ENCODE results near the gene JMJD8. TPM values are rescaled to one million over a fixed set of nuclear protein-coding genes. Genes with fewer than 3 reads are reported as not detected.

Gene JMJD8
- total and polyA plus RNA-seq, 9 of the 15 experiments (the other 6 are each of a cell fraction or from before 2014, with no cell fraction given): 1.2 to 50.6 (median 29.3) TPM

DNA sequence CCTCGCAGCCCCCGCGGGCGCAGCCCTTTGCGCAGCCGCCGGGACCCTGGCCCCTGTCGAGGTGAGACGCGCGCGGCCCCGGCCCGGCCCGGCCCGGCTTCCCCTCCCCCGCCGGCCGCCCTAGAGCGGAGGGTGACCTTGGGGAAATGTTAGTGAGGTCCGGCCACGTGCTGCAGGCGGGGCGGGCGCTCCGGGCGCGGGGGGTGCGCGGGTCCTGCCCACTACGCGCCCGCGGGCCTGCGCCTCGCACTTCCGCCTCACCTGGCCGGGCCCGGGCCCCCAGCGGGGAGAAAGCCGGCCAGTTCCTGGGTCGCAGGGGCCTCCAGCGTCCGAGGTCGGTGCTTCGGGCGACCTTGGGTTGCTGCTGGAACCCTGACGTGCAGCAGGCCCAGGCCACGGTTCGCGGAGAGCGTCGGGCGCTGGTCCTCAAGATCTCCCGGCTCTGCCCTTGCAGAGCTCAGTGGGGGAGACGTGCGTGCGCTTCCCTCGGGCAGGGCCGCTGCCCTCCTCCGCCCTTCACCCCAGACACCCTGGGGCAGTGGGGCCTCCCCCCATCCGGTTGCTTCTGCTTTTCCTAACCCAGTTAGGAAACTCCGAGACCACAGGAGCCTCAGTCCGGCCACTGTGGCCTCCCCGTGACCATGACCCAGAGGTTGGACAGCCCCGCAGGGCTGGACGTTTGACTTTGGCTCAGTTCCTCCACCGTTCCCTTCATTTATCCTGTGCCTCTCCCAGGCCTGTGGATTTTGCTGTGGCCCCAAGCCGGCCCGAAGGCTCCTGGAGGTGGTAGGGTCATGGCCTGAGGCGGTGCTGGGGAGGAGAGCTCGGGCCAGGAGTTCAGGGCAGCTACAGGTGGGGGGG lies 41.7 kb downstream of the JMJD8 start (continued):
- TF ChIP-seq, protein P1, sequence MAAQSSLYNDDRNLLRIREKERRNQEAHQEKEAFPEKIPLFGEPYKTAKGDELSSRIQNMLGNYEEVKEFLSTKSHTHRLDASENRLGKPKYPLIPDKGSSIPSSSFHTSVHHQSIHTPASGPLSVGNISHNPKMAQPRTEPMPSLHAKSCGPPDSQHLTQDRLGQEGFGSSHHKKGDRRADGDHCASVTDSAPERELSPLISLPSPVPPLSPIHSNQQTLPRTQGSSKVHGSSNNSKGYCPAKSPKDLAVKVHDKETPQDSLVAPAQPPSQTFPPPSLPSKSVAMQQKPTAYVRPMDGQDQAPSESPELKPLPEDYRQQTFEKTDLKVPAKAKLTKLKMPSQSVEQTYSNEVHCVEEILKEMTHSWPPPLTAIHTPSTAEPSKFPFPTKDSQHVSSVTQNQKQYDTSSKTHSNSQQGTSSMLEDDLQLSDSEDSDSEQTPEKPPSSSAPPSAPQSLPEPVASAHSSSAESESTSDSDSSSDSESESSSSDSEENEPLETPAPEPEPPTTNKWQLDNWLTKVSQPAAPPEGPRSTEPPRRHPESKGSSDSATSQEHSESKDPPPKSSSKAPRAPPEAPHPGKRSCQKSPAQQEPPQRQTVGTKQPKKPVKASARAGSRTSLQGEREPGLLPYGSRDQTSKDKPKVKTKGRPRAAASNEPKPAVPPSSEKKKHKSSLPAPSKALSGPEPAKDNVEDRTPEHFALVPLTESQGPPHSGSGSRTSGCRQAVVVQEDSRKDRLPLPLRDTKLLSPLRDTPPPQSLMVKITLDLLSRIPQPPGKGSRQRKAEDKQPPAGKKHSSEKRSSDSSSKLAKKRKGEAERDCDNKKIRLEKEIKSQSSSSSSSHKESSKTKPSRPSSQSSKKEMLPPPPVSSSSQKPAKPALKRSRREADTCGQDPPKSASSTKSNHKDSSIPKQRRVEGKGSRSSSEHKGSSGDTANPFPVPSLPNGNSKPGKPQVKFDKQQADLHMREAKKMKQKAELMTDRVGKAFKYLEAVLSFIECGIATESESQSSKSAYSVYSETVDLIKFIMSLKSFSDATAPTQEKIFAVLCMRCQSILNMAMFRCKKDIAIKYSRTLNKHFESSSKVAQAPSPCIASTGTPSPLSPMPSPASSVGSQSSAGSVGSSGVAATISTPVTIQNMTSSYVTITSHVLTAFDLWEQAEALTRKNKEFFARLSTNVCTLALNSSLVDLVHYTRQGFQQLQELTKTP (IDR thresholded peaks at IDR 0.05; ENCODE audit: low read depth in 1 of 2, partially characterized antibody in 2 of 2): no peak
- TF ChIP-seq NEUROD1 (IDR thresholded peaks at IDR 0.05; ENCODE audit: borderline replicate concordance, low read depth, low read length, partially characterized antibody) (no peak), TARDBP (IDR thresholded peaks at IDR 0.05) (no peak), ZKSCAN8 (CRISPR knock-in tag; IDR thresholded peaks at IDR 0.05) (no peak), MCM2 (IDR thresholded peaks at IDR 0.05; ENCODE audit: low read depth) (no peak), NR2C2 (CRISPR knock-in tag; IDR thresholded peaks at IDR 0.05) (no peak), NR2C2 (tag; IDR thresholded peaks at IDR 0.05) (peak; percentile 86), BDP1 (IDR thresholded peaks at IDR 0.05; ENCODE audit: insufficient read depth, insufficient read length) (no peak), ZNF561 (CRISPR knock-in tag; conservative IDR thresholded peaks at IDR 0.05) (no peak), PHF21A (IDR thresholded peaks at IDR 0.05; ENCODE audit: borderline replicate concordance, low read depth) (no peak), SRSF3 (IDR thresholded peaks at IDR 0.05; ENCODE audit: insufficient read depth, low read length) (no peak)
- TF ChIP-seq, protein P2, sequence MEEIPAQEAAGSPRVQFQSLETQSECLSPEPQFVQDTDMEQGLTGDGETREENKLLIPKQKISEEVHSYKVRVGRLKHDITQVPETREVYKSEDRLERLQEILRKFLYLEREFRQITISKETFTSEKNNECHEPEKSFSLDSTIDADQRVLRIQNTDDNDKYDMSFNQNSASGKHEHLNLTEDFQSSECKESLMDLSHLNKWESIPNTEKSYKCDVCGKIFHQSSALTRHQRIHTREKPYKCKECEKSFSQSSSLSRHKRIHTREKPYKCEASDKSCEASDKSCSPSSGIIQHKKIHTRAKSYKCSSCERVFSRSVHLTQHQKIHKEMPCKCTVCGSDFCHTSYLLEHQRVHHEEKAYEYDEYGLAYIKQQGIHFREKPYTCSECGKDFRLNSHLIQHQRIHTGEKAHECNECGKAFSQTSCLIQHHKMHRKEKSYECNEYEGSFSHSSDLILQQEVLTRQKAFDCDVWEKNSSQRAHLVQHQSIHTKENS (CRISPR knock-in tag; IDR thresholded peaks at IDR 0.05): no peak
- TF ChIP-seq, protein P3, sequence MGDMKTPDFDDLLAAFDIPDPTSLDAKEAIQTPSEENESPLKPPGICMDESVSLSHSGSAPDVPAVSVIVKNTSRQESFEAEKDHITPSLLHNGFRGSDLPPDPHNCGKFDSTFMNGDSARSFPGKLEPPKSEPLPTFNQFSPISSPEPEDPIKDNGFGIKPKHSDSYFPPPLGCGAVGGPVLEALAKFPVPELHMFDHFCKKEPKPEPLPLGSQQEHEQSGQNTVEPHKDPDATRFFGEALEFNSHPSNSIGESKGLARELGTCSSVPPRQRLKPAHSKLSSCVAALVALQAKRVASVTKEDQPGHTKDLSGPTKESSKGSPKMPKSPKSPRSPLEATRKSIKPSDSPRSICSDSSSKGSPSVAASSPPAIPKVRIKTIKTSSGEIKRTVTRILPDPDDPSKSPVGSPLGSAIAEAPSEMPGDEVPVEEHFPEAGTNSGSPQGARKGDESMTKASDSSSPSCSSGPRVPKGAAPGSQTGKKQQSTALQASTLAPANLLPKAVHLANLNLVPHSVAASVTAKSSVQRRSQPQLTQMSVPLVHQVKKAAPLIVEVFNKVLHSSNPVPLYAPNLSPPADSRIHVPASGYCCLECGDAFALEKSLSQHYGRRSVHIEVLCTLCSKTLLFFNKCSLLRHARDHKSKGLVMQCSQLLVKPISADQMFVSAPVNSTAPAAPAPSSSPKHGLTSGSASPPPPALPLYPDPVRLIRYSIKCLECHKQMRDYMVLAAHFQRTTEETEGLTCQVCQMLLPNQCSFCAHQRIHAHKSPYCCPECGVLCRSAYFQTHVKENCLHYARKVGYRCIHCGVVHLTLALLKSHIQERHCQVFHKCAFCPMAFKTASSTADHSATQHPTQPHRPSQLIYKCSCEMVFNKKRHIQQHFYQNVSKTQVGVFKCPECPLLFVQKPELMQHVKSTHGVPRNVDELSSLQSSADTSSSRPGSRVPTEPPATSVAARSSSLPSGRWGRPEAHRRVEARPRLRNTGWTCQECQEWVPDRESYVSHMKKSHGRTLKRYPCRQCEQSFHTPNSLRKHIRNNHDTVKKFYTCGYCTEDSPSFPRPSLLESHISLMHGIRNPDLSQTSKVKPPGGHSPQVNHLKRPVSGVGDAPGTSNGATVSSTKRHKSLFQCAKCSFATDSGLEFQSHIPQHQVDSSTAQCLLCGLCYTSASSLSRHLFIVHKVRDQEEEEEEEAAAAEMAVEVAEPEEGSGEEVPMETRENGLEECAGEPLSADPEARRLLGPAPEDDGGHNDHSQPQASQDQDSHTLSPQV (IDR thresholded peaks at IDR 0.05): peak; percentile 86
- TF ChIP-seq, protein P4, sequence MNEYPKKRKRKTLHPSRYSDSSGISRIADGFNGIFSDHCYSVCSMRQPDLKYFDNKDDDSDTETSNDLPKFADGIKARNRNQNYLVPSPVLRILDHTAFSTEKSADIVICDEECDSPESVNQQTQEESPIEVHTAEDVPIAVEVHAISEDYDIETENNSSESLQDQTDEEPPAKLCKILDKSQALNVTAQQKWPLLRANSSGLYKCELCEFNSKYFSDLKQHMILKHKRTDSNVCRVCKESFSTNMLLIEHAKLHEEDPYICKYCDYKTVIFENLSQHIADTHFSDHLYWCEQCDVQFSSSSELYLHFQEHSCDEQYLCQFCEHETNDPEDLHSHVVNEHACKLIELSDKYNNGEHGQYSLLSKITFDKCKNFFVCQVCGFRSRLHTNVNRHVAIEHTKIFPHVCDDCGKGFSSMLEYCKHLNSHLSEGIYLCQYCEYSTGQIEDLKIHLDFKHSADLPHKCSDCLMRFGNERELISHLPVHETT (CRISPR knock-in tag; conservative IDR thresholded peaks at IDR 0.05 in 1 of 2, IDR thresholded peaks at IDR 0.05 in 1 of 2): peak in 1 of 2 experiments; percentile 71; a peak in 1 of 4 replicates

Data from K562 (cell line).